ENCODE measurements around the gene MYO18B.

GRCh38 chr22:26027341-26027740 lies 285.4 kb downstream of the MYO18B start:
- TF ChIP-seq CTCF (IDR thresholded peaks at IDR 0.05) (no peak), POLR2A (IDR thresholded peaks at IDR 0.05) (no peak)

Measured in ovary (tissue), 3 donors.